Transverse colon (tissue), 4 donors: ENCODE data around the gene ASB5. TPM values are rescaled to one million over a fixed set of nuclear protein-coding genes. Genes with fewer than 3 reads are reported as not detected.
"Not testable (repeated sequence)": the region's sequence is repeated elsewhere in the genome, so short reads cannot be mapped to it uniquely, and the experiment has no call there.

Source experiments
- DNase-seq: peaks from one replicate; pipeline ENCODE4 v3.0.0-alpha.2; 2019
- H3K27ac ChIP-seq, 4 donors: fragments of 200-600 bp; sonication (generic); 2 replicates each; pipeline ENCODE4 v1.5.1; 2016 to 2018; ENCODE audit warnings: inconsistent platforms in 4 of 4
- H3K27me3 ChIP-seq: fragments of 200-600 bp; sonication (generic); 2 replicates; pipeline ENCODE4 v1.5.1; 2017; ENCODE audit warnings: inconsistent platforms
- H3K36me3 ChIP-seq, 4 donors: fragments of 200-600 bp; sonication (generic); 2 replicates each; pipeline ENCODE4 v1.5.1; 2017 to 2019; ENCODE audit warnings: inconsistent platforms in 4 of 4
- H3K4me1 ChIP-seq, 4 donors: fragments of 200-600 bp; sonication (generic); 2 replicates each; pipeline ENCODE4 v1.5.1; 2017 to 2020; ENCODE audit warnings: inconsistent platforms in 4 of 4
- H3K4me3 ChIP-seq, 4 donors: fragments of 200-600 bp; sonication (generic); 1 replicate in 1 of 4; 2 replicates in 3 of 4; pipeline versions ENCODE4 v1.5.1 to v1.6.1; 2017 to 2019; ENCODE audit warnings: inconsistent platforms in 4 of 4
- H3K9me3 ChIP-seq, 2 donors: fragments of 200-600 bp; sonication (generic); 2 replicates each; pipeline ENCODE4 v1.5.1; 2017 to 2019; ENCODE audit warnings: inconsistent platforms in 2 of 2
- CTCF ChIP-seq, 5 experiments: fragments of 200-600 bp in 3 of 5; fragments of 450-650 bp in 2 of 5; sonication (generic) in 3 of 5; IDR thresholded peaks; 1 replicate in 2 of 5; 2 replicates in 3 of 5; pipeline ENCODE4 v1.5.1; 2016 to 2017; ENCODE audit warnings: antibody characterized with exemption in 5 of 5, inconsistent platforms in 3 of 5, mild to moderate bottlenecking in 2 of 5, moderate library complexity in 1 of 5
- EP300 ChIP-seq: sonication (generic); formaldehyde crosslinking; IDR thresholded peaks from one replicate; pipeline ENCODE4 v1.6.1; 2017; ENCODE audit warnings: antibody characterized with exemption, low read depth
- POLR2A ChIP-seq: fragments of 450-650 bp; IDR thresholded peaks from one replicate; pipeline ENCODE4 v1.6.1; 2016; ENCODE audit warnings: antibody characterized with exemption, mild to moderate bottlenecking, moderate library complexity
- POLR2AphosphoS5 ChIP-seq, 3 donors: sonication (generic); formaldehyde crosslinking; IDR thresholded peaks; one replicate each; pipeline ENCODE4 v1.6.1; 2016; ENCODE audit warnings: antibody characterized with exemption in 3 of 3
- WGBS, 2 donors: methylation state at CpG; one replicate each; pipeline ENCODE4 v1.1.5; 2018; ENCODE audit warnings: low coverage in 1 of 2; 5-methylcytosine and 5-hydroxymethylcytosine counted together
- in situ Hi-C, 4 donors: fragments of 200-750 bp; cut with MboI; loops; one replicate each; pipeline versions ENCODE4 v1.15.0 to v1.15.1; 2017; ENCODE audit warnings: low sequenced_read_pairs in 3 of 4, low pct_ligation_motif_present in 1 of 4, low pct_unique_long_range_greater_than_20kb in 1 of 4
- intact Hi-C: fragments of 100-400 bp; cut with DNase I; formaldehyde crosslinking; loops from one replicate; pipeline ENCODE4 v1.15.1; 2023; ENCODE audit warnings: low total_unique reads
- total RNA-seq, 4 donors: library from RNA; depleted of rRNA; stranded (reverse); fragments of >200 nt; gene quantifications; one replicate each; pipeline ENCODE4 v1.1.0, GENCODE V29; 2016

Gene ASB5
- total RNA-seq, 4 donors from 2014 or later = 1.4 to 3.8 (median 1.8) TPM; not detected in 1

GRCh38 chr4:176217510-176217909, 51.5 kb downstream of the ASB5 start:
- WGBS, 2 donors = 58 to 72% methylated on average over 2 of the region's 2 CpGs
- in situ Hi-C loops = no loop called here
- H3K27ac ChIP-seq = no peak overlapping the region
- H3K27me3 ChIP-seq = no peaks in the 10 kb centered on the region
- DNase-seq = no peak
- intact Hi-C loops = no loop called here
- H3K9me3 ChIP-seq = no peaks in the 10 kb centered on the region
- H3K4me1 ChIP-seq = no peaks in the 10 kb centered on the region
- no peaks in the 10 kb centered on the region for H3K36me3 ChIP-seq
- TF ChIP-seq POLR2A (no peak), POLR2AphosphoS5 (IDR thresholded peaks at IDR 0.05) (no peak), CTCF (IDR thresholded peaks at IDR 0.05) (no peak), EP300 (no peak)
- no peak overlapping the region for H3K4me3 ChIP-seq

- H3K9me3 ChIP-seq, H3K4me3 ChIP-seq, H3K27ac ChIP-seq, H3K27me3 ChIP-seq, H3K4me1 ChIP-seq, DNase-seq, in situ Hi-C loops, H3K36me3 ChIP-seq, intact Hi-C loops: not testable (repeated sequence)
- WGBS, 2 donors = 81 to 86% methylated on average over 1 to 3 of the region's 3 CpGs
Measured at GRCh38 chr4:176212351-176212750, 56.7 kb downstream of the ASB5 start.

- 81 to 84% methylated on average over 3 to 7 of the region's 7 CpGs for WGBS, 2 donors
- H3K36me3 ChIP-seq = no peaks in the 10 kb centered on the region
- H3K27ac ChIP-seq = no peak overlapping the region
- peaks cover 11% of the 10 kb centered on the region for H3K27me3 ChIP-seq
- H3K9me3 ChIP-seq = no peaks in the 10 kb centered on the region
- H3K4me3 ChIP-seq = no peak overlapping the region
- no peaks in the 10 kb centered on the region for H3K4me1 ChIP-seq
- no peak for TF ChIP-seq POLR2AphosphoS5 (IDR thresholded peaks at IDR 0.05)
- no peak for TF ChIP-seq CTCF (IDR thresholded peaks at IDR 0.05)
- no peak for TF ChIP-seq EP300
- no peak for TF ChIP-seq POLR2A
- in situ Hi-C loops (no loop called here), intact Hi-C loops (no loop called here)
- DNase-seq = no peak
Measured at GRCh38 chr4:176210579-176211296, 58.3 kb downstream of the ASB5 start.

GRCh38 chr4:176210101-176210500, 58.9 kb downstream of the ASB5 start:
- no peaks in the 10 kb centered on the region for H3K36me3 ChIP-seq
- H3K4me3 ChIP-seq = no peak overlapping the region
- H3K27ac ChIP-seq = no peak overlapping the region
- intact Hi-C loops (no loop called here), in situ Hi-C loops (no loop called here)
- no peaks in the 10 kb centered on the region for H3K9me3 ChIP-seq
- 77 to 87% methylated on average over 2 to 3 of the region's 3 CpGs for WGBS, 2 donors
- DNase-seq = no peak
- peaks cover 11% of the 10 kb centered on the region for H3K27me3 ChIP-seq
- no peak for TF ChIP-seq CTCF (IDR thresholded peaks at IDR 0.05)
- no peak for TF ChIP-seq POLR2A
- TF ChIP-seq EP300 = no peak
- no peak for TF ChIP-seq POLR2AphosphoS5 (IDR thresholded peaks at IDR 0.05)
- H3K4me1 ChIP-seq = no peaks in the 10 kb centered on the region

- in situ Hi-C loops = no loop called here
- Histone ChIP-seq H3K36me3 (no peaks in the 10 kb centered on the region), H3K27me3 (peaks cover 11% of the 10 kb centered on the region), H3K27ac (no peak overlapping the region), H3K4me1 (no peaks in the 10 kb centered on the region), H3K4me3 (no peak overlapping the region), H3K9me3 (no peaks in the 10 kb centered on the region)
- intact Hi-C loops = no loop called here
- no peak for DNase-seq
- TF ChIP-seq EP300 = no peak
- TF ChIP-seq POLR2A = no peak
- no peak for TF ChIP-seq CTCF (IDR thresholded peaks at IDR 0.05)
- TF ChIP-seq POLR2AphosphoS5 (IDR thresholded peaks at IDR 0.05) = no peak
- 91 to 100% methylated on average over 1 to 4 of the region's 4 CpGs for WGBS, 2 donors
Measured at GRCh38 chr4:176209535-176209934, 59.5 kb downstream of the ASB5 start.
